Panc1 (cell line): ENCODE measurements around the gene SIRT7.

Experiments used
- POLR2AphosphoS5 ChIP-seq: IDR thresholded peaks from 2 replicates; pipeline ENCODE4 v1.6.1; 2012; ENCODE audit warnings: mild to moderate bottlenecking, low read depth, low read length, moderate library complexity
- SIN3A ChIP-seq: IDR thresholded peaks from 2 replicates; pipeline ENCODE4 v1.6.1; 2012; ENCODE audit warnings: low read depth, mild to moderate bottlenecking, low read length, moderate library complexity, borderline replicate concordance; ENCODE audit not compliant: insufficient read depth
- TCF7L2 ChIP-seq: IDR thresholded peaks from 2 replicates; pipeline ENCODE4 v1.6.1; 2011; ENCODE audit warnings: mild to moderate bottlenecking, low read depth, low read length, inconsistent platforms
- TF ChIP-seq, protein P1 (sequence below): fragments of 450-650 bp; IDR thresholded peaks from 2 replicates; pipeline ENCODE4 v1.5.1; 2017; ENCODE audit warnings: mild to moderate bottlenecking
- TF ChIP-seq, protein P2 (sequence below), 2 experiments: IDR thresholded peaks; 2 replicates each; pipeline ENCODE4 v1.6.1; 2011 to 2012; ENCODE audit warnings: low read depth in 2 of 2, control low read depth in 1 of 2, low read length in 1 of 2, mild to moderate bottlenecking in 1 of 2, moderate library complexity in 1 of 2; ENCODE audit not compliant: insufficient read depth in 1 of 2

DNA sequence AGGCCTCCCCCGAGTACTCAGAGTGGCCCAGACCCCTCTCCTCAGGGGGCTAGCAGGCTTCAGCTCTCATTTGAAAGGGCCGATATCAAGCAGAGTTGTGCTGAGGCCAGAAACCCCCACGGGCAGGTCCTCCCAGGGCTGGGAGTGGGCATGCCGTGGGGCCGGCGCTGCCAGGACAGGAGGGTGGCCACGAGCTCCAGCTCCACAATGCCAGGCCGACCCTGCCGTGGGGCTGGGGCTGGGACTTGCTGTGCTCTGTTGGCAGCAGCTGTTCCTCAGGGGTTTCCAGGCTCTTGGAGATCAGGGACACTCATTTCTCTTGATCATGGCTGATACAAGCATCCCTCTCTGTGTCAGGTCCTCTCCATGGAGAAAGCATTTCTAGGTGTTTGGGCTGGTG, 19.1 kb downstream of the SIRT7 start:
- TF ChIP-seq, protein P1, sequence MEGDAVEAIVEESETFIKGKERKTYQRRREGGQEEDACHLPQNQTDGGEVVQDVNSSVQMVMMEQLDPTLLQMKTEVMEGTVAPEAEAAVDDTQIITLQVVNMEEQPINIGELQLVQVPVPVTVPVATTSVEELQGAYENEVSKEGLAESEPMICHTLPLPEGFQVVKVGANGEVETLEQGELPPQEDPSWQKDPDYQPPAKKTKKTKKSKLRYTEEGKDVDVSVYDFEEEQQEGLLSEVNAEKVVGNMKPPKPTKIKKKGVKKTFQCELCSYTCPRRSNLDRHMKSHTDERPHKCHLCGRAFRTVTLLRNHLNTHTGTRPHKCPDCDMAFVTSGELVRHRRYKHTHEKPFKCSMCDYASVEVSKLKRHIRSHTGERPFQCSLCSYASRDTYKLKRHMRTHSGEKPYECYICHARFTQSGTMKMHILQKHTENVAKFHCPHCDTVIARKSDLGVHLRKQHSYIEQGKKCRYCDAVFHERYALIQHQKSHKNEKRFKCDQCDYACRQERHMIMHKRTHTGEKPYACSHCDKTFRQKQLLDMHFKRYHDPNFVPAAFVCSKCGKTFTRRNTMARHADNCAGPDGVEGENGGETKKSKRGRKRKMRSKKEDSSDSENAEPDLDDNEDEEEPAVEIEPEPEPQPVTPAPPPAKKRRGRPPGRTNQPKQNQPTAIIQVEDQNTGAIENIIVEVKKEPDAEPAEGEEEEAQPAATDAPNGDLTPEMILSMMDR = no peak
- TF ChIP-seq POLR2AphosphoS5 = no peak
- TF ChIP-seq, protein P2, sequence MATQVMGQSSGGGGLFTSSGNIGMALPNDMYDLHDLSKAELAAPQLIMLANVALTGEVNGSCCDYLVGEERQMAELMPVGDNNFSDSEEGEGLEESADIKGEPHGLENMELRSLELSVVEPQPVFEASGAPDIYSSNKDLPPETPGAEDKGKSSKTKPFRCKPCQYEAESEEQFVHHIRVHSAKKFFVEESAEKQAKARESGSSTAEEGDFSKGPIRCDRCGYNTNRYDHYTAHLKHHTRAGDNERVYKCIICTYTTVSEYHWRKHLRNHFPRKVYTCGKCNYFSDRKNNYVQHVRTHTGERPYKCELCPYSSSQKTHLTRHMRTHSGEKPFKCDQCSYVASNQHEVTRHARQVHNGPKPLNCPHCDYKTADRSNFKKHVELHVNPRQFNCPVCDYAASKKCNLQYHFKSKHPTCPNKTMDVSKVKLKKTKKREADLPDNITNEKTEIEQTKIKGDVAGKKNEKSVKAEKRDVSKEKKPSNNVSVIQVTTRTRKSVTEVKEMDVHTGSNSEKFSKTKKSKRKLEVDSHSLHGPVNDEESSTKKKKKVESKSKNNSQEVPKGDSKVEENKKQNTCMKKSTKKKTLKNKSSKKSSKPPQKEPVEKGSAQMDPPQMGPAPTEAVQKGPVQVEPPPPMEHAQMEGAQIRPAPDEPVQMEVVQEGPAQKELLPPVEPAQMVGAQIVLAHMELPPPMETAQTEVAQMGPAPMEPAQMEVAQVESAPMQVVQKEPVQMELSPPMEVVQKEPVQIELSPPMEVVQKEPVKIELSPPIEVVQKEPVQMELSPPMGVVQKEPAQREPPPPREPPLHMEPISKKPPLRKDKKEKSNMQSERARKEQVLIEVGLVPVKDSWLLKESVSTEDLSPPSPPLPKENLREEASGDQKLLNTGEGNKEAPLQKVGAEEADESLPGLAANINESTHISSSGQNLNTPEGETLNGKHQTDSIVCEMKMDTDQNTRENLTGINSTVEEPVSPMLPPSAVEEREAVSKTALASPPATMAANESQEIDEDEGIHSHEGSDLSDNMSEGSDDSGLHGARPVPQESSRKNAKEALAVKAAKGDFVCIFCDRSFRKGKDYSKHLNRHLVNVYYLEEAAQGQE (IDR thresholded peaks at IDR 0.05; ENCODE audit: insufficient read depth in 1 of 2, low read depth in 2 of 2, low read length in 1 of 2) = no peak
- TF ChIP-seq SIN3A = no peak
- no peak for TF ChIP-seq TCF7L2
